ENCODE measurements around the gene PRLH.

PRLH gene

DNA sequence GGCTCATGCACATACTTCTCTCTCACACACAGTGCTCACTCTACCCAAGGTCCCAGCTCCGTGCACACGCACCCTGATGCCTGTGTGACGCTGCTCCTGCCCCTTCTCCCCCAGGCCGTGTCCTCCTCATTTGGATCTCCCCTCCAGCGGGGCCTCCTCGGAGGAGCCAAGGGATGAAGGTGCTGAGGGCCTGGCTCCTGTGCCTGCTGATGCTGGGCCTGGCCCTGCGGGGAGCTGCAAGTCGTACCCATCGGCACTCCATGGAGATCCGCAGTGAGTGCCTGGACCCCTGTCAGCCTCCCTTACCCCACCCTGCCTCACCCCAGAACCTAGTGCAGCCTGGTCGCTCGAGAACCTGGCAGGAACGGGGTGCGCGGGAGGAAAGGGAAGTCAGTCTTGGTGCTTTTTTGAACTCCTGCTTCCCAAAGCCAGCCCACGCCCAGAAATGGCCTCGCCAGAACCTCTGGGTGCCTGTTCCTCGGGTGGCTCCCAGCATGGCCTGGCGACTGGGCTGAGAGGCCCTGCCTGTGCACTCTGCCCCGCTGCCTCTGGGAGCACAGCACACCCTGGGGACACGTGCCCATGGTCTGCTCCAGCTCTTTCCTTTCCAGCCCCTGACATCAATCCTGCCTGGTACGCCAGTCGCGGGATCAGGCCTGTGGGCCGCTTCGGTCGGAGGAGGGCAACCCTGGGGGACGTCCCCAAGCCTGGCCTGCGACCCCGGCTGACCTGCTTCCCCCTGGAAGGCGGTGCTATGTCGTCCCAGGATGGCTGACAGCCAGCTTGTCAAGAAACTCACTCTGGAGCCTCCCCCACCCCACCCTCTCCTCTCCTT lies at the start of gene PRLH:
Gene PRLH, plus strand, starts transcription at position 174 of the 835 bp plus-strand sequence. Its CDS starts 0 bp downstream, at position 174.
- DNase-seq (ENCODE audit: extremely low spot score) = no peak
- TF ChIP-seq, protein P1, sequence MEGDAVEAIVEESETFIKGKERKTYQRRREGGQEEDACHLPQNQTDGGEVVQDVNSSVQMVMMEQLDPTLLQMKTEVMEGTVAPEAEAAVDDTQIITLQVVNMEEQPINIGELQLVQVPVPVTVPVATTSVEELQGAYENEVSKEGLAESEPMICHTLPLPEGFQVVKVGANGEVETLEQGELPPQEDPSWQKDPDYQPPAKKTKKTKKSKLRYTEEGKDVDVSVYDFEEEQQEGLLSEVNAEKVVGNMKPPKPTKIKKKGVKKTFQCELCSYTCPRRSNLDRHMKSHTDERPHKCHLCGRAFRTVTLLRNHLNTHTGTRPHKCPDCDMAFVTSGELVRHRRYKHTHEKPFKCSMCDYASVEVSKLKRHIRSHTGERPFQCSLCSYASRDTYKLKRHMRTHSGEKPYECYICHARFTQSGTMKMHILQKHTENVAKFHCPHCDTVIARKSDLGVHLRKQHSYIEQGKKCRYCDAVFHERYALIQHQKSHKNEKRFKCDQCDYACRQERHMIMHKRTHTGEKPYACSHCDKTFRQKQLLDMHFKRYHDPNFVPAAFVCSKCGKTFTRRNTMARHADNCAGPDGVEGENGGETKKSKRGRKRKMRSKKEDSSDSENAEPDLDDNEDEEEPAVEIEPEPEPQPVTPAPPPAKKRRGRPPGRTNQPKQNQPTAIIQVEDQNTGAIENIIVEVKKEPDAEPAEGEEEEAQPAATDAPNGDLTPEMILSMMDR (IDR thresholded peaks at IDR 0.05; ENCODE audit: control extremely low read depth, extremely low read depth, low read depth, missing control alignments) = no peak
- ChIA-PET POLR2A (no interaction called here), CTCF (interaction anchor here (3.6 kb wide), 1 partner anchor 54 kb away, joined by 17 read pairs; no protein-coding TSS in a partner anchor)

DNA sequence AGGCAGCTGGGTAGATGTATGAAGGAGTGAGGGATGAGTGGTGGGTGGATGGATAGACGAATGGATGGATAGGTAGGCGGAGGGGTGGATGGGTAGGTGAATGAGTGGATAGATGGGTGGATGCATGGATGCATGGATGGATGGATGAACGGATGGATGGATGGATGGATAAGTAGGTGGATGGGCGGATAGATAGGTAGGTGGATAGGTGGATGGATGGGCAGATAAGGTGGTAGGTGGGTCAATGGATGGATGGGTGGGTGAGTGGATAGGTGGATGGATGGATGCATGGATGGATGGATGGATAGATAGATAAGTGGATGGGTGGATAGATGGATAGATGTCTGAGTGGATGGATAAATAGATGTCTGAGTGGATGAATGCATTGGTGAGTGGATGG lies 49.2 kb upstream of the PRLH start:
- ChIA-PET POLR2A (no interaction called here), CTCF (interaction anchor here (14.3 kb wide), 1 partner anchor 57 kb away, joined by 317 read pairs; no protein-coding TSS in a partner anchor)
- no peak for DNase-seq (ENCODE audit: extremely low spot score)
- TF ChIP-seq, protein P1 (IDR thresholded peaks at IDR 0.05; ENCODE audit: control extremely low read depth, extremely low read depth, low read depth, missing control alignments) = no peak

- CTCF ChIA-PET = interaction anchor here (3.3 kb wide), 1 partner anchor 53 kb away, joined by 17 read pairs; no protein-coding TSS in a partner anchor
- TF ChIP-seq, protein P1 (IDR thresholded peaks at IDR 0.05; ENCODE audit: control extremely low read depth, extremely low read depth, low read depth, missing control alignments) = no peak
- no peak for DNase-seq (ENCODE audit: extremely low spot score)
- POLR2A ChIA-PET = no interaction called here
Measured at GRCh38 chr2:237517990-237518389, 48.4 kb upstream of the PRLH start.

GRCh38 chr2:237519506-237520245 lies 46.7 kb upstream of the PRLH start:
- TF ChIP-seq, protein P1 (IDR thresholded peaks at IDR 0.05; ENCODE audit: control extremely low read depth, extremely low read depth, low read depth, missing control alignments) = no peak
- no peak for DNase-seq (ENCODE audit: extremely low spot score)
- ChIA-PET POLR2A (no interaction called here), CTCF (interaction anchor here (0.6 to 3.3 kb wide), 2 partner anchors 11 to 52 kb away, joined by 3 to 17 read pairs; no protein-coding TSS in a partner anchor)

DNA sequence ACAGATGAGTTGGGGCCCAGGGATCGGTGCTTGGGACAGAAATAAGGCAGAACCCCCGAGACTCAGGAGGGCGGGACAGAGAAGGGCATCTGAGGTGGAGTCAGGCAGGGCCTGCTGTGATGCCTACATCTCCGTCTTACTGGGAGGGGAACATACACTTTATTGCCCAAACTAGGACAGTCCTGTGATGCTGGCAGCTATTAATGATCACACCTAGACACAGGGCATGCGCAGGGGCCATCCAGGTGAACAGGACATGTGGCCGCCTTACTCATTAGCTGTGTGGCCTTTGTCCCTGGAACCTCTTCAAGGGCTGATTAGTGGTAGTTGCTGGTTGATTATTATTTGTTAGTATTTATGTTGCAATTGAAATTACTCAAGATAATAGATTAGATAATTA lies 46.1 kb upstream of the PRLH start:
- POLR2A ChIA-PET = no interaction called here
- DNase-seq (ENCODE audit: extremely low spot score) = no peak
- CTCF ChIA-PET = interaction anchor here (1.5 to 3.3 kb wide), 3 partner anchors 8 to 51 kb away, joined by 4 to 17 read pairs (median 12); no protein-coding TSS in a partner anchor
- TF ChIP-seq, protein P1 (IDR thresholded peaks at IDR 0.05; ENCODE audit: control extremely low read depth, extremely low read depth, low read depth, missing control alignments) = no peak

GRCh38 chr2:237524631-237525030 lies 41.7 kb upstream of the PRLH start:
- TF ChIP-seq, protein P1 (IDR thresholded peaks at IDR 0.05; ENCODE audit: control extremely low read depth, extremely low read depth, low read depth, missing control alignments) = no peak
- CTCF ChIA-PET = interaction anchor here (1.7 kb wide), 1 partner anchor 12 kb away, joined by 7 read pairs; no protein-coding TSS in a partner anchor
- POLR2A ChIA-PET = no interaction called here
- no peak for DNase-seq (ENCODE audit: extremely low spot score)

Data from GM10248 (cell line).